HepG2 (cell line): ENCODE data around the gene FAM20A.

Source experiments
- BRD4 ChIP-seq: sonication (generic); formaldehyde crosslinking; IDR thresholded peaks from 2 replicates; pipeline ENCODE4 v1.4.0; 2020; ENCODE audit warnings: missing genetic modification reagents
- HDAC6 ChIP-seq: fragments of 200-600 bp; sonication (generic); IDR thresholded peaks from 2 replicates; pipeline ENCODE4 v1.7.0; 2017; ENCODE audit warnings: mild to moderate bottlenecking, antibody characterized with exemption, low read length, low read depth
- JUNB ChIP-seq: sonication (generic); formaldehyde crosslinking; IDR thresholded peaks from 2 replicates; pipeline ENCODE4 v1.8.0; 2022; ENCODE audit warnings: missing genetic modification reagents, mild to moderate bottlenecking, borderline replicate concordance
- MAFK ChIP-seq, 2 experiments: IDR thresholded peaks in 1 of 2; conservative IDR thresholded peaks in 1 of 2; 2 replicates each; pipeline ENCODE4 v1.6.1; 2011; ENCODE audit warnings: improper control_type of control experiment in 2 of 2, low read length in 2 of 2
- RCOR2 ChIP-seq: IDR thresholded peaks from 2 replicates; pipeline ENCODE4 v1.6.1; 2016; ENCODE audit warnings: missing biosample characterization, missing genetic modification reagents
- SIN3A ChIP-seq: IDR thresholded peaks from 2 replicates; pipeline ENCODE4 v1.6.1; 2011; ENCODE audit warnings: low read depth, mild to moderate bottlenecking, control low read depth, low read length, borderline replicate concordance
- STAT5B ChIP-seq: sonication (generic); formaldehyde crosslinking; IDR thresholded peaks from 2 replicates; pipeline ENCODE4 v1.4.0; 2020; ENCODE audit warnings: missing genetic modification reagents
- TAF1 ChIP-seq: sonication (generic); formaldehyde crosslinking; IDR thresholded peaks from 2 replicates; pipeline ENCODE4 v1.4.0; 2020; ENCODE audit warnings: missing genetic modification reagents
- TCF12 ChIP-seq, 2 experiments: fragments of 450-650 bp in 1 of 2; sonication (generic) in 1 of 2; formaldehyde crosslinking in 1 of 2; IDR thresholded peaks; 2 replicates each; pipeline versions ENCODE4 v1.6.1 to v1.8.0; 2017 to 2022; ENCODE audit warnings: antibody characterized with exemption in 1 of 2, mild to moderate bottlenecking in 1 of 2, missing genetic modification reagents in 1 of 2, moderate library complexity in 1 of 2
- ZNF138 ChIP-seq: sonication (generic); formaldehyde crosslinking; IDR thresholded peaks from 2 replicates; pipeline ENCODE4 v1.5.0; 2020; ENCODE audit warnings: mild to moderate bottlenecking, low read depth, missing genetic modification reagents
- ZNF572 ChIP-seq: sonication (generic); formaldehyde crosslinking; IDR thresholded peaks from 2 replicates; pipeline ENCODE4 v1.5.1; 2020; ENCODE audit warnings: mild to moderate bottlenecking, missing genetic modification reagents
- ZNF678 ChIP-seq: sonication (generic); formaldehyde crosslinking; IDR thresholded peaks from 2 replicates; pipeline ENCODE4 v1.4.0; 2020; ENCODE audit warnings: mild to moderate bottlenecking, missing genetic modification reagents
- TF ChIP-seq, protein P1 (sequence below): sonication (generic); formaldehyde crosslinking; IDR thresholded peaks from 2 replicates; pipeline ENCODE4 v1.5.0; 2020; ENCODE audit warnings: mild to moderate bottlenecking, missing genetic modification reagents, moderate library complexity
- TF ChIP-seq, protein P2 (sequence below): sonication (generic); formaldehyde crosslinking; IDR thresholded peaks from 2 replicates; pipeline ENCODE4 v1.4.0; 2020; ENCODE audit warnings: mild to moderate bottlenecking, missing genetic modification reagents

DNA sequence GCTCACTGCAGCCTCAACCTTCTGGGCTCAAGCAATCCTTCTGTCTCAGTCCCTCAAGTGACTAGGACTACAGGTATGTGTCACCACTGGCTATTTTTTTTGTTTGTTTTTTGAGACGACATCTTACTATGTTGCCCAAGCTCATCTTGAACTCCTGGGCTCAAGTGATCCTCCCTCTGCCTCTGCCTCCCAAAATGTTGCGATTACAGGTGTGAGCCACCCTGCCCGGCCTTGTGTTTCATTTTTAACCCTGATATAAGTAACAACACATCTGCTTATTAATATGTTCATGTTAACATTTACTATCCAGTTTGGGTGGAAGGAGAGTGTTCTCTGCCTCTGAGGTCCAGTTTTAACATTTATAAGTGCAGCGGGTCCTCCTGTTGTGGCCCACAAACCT, 3.1 kb downstream of the FAM20A start:
- TF ChIP-seq SIN3A = no peak
- TF ChIP-seq, protein P1, sequence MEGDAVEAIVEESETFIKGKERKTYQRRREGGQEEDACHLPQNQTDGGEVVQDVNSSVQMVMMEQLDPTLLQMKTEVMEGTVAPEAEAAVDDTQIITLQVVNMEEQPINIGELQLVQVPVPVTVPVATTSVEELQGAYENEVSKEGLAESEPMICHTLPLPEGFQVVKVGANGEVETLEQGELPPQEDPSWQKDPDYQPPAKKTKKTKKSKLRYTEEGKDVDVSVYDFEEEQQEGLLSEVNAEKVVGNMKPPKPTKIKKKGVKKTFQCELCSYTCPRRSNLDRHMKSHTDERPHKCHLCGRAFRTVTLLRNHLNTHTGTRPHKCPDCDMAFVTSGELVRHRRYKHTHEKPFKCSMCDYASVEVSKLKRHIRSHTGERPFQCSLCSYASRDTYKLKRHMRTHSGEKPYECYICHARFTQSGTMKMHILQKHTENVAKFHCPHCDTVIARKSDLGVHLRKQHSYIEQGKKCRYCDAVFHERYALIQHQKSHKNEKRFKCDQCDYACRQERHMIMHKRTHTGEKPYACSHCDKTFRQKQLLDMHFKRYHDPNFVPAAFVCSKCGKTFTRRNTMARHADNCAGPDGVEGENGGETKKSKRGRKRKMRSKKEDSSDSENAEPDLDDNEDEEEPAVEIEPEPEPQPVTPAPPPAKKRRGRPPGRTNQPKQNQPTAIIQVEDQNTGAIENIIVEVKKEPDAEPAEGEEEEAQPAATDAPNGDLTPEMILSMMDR (CRISPR knock-in tag) = no peak
- no peak for TF ChIP-seq HDAC6
- TF ChIP-seq STAT5B (CRISPR knock-in tag) = no peak
- TF ChIP-seq RCOR2 (CRISPR knock-in tag) = no peak
- no peak for TF ChIP-seq TAF1 (CRISPR knock-in tag)
- TF ChIP-seq ZNF572 (CRISPR knock-in tag) = no peak
- no peak for TF ChIP-seq TCF12 (IDR thresholded peaks at IDR 0.05)
- no peak for TF ChIP-seq TCF12 (CRISPR knock-in tag; IDR thresholded peaks at IDR 0.05)
- no peak for TF ChIP-seq MAFK (conservative IDR thresholded peaks at IDR 0.05 in 1 of 2, IDR thresholded peaks at IDR 0.05 in 1 of 2; ENCODE audit: low read length in 2 of 2)
- no peak for TF ChIP-seq BRD4
- no peak for TF ChIP-seq ZNF138 (CRISPR knock-in tag)
- TF ChIP-seq, protein P2, sequence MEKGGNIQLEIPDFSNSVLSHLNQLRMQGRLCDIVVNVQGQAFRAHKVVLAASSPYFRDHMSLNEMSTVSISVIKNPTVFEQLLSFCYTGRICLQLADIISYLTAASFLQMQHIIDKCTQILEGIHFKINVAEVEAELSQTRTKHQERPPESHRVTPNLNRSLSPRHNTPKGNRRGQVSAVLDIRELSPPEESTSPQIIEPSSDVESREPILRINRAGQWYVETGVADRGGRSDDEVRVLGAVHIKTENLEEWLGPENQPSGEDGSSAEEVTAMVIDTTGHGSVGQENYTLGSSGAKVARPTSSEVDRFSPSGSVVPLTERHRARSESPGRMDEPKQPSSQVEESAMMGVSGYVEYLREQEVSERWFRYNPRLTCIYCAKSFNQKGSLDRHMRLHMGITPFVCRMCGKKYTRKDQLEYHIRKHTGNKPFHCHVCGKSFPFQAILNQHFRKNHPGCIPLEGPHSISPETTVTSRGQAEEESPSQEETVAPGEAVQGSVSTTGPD (CRISPR knock-in tag) = no peak
- TF ChIP-seq ZNF678 (CRISPR knock-in tag) = no peak
- no peak for TF ChIP-seq JUNB (CRISPR knock-in tag)
